Right lobe of liver (tissue), 6 donors: ENCODE measurements around the gene BRD4. TPM values are rescaled to one million over a fixed set of nuclear protein-coding genes. Genes with fewer than 3 reads are reported as not detected.

Source experiments
- ATAC-seq, 4 donors: fragments of 200-7000 bp; cut with Tn5 transposase; one replicate each; pipeline ENCODE4 v1.9.1; 2020; ENCODE audit warnings: mild to moderate bottlenecking in 4 of 4, moderate library complexity in 4 of 4
- DNase-seq, 3 donors: peaks; one replicate each; pipeline ENCODE4 v3.0.0-alpha.2; 2020
- H3K27ac ChIP-seq, 3 donors: fragments of 200-600 bp; one replicate each; pipeline ENCODE4 v1.8.0; 2022
- H3K27me3 ChIP-seq, 2 donors: fragments of 200-600 bp; one replicate each; pipeline ENCODE4 v1.8.0; 2022
- H3K36me3 ChIP-seq, 4 donors: fragments of 200-600 bp; sonication (generic) in 1 of 4; one replicate each; pipeline versions ENCODE4 v1.5.1 to v1.8.0; 2017 to 2022; ENCODE audit warnings: control low read depth in 1 of 4
- H3K4me1 ChIP-seq, 4 donors: fragments of 200-600 bp; sonication (generic) in 1 of 4; one replicate each; pipeline versions ENCODE4 v1.5.1 to v1.8.0; 2017 to 2022; ENCODE audit warnings: control low read depth in 1 of 4
- H3K4me3 ChIP-seq, 3 donors: fragments of 200-600 bp; one replicate each; pipeline ENCODE4 v1.8.0; 2022
- H3K9me3 ChIP-seq, 4 donors: fragments of 200-600 bp; sonication (generic) in 1 of 4; one replicate each; pipeline versions ENCODE4 v1.5.1 to v1.8.0; 2017 to 2022; ENCODE audit warnings: control low read depth in 1 of 4
- CTCF ChIP-seq, 4 donors: fragments of 200-600 bp in 3 of 4; fragments of 450-650 bp in 1 of 4; IDR thresholded peaks; one replicate each; pipeline versions ENCODE4 v1.5.1 to v1.8.0; 2016 to 2022; ENCODE audit warnings: antibody characterized with exemption in 4 of 4, mild to moderate bottlenecking in 2 of 4
- POLR2A ChIP-seq: fragments of 450-650 bp; IDR thresholded peaks from one replicate; pipeline ENCODE4 v1.6.1; 2017; ENCODE audit warnings: antibody characterized with exemption, mild to moderate bottlenecking
- WGBS: methylation state at CpG from one replicate; pipeline ENCODE4 v1.1.6; 2018; ENCODE audit warnings: low coverage, low lambda C conversion rate; ENCODE audit not compliant: insufficient coverage; ENCODE audit errors: missing lambda C conversion rate; 5-methylcytosine and 5-hydroxymethylcytosine counted together
- intact Hi-C, 2 donors: fragments of 100-400 bp; cut with DNase I; formaldehyde crosslinking; loops; one replicate each; pipeline versions ENCODE4 v1.11.2 to v1.14.1; 2022
- total RNA-seq, 6 experiments: library from RNA; depleted of rRNA in 2 of 6; stranded (reverse); fragments of >200 nt in 2 of 6; fragmentation: NEBNext Ultra II Directional in 3 of 6; extraction: Animal tissue kit (Norgen Biotek cat#: 25700) in 3 of 6; gene quantifications; one replicate each; pipeline versions ENCODE4 v1.1.0 to v1.2.4, GENCODE V29; 2016 to 2023
- donor health status: DM: no; HTN: yes; CAD: no.
- donor health status: DM: no; HTN: no; CAD: no.
- donor health status: DM: no; HTN: no; CAD: no.
- donor health status: DM: no; HTN: yes; CAD: no.
- donor health status: DM: no; HTN: yes; CAD: no.

Gene BRD4
- total RNA-seq, 6 experiments from 2014 or later, result 20.0 to 52.6 (median 40.6) TPM

DNA sequence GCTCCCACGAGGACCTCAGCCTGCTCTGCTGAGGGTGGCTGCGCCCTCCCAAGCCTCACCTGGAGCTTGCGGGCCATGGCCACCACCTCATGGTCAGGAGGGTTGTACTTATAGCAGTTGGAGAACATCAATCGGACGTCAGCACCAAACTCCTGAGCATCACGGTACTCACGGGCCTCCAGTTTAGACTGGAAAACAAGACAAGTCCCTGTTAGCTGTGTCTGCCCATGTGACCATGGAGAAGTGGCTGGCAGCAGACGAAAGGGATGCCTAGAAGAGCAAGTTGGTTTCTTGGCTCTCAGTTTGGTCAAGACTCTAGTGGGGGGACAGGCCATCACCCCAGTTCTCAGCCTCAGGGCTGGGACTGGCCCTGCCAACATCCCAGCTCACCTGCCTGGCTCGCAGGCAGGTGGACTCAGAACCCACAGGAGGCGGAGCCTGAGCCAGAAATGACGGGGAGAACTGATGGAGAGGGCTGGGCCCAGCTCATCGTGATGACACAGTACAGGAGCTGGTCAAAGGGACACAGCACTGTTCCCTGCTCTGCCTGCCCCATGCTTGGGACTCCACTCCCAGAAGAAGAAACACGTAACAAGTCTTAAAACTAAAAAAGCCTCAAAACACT, 68.9 kb downstream of the BRD4 start:
- Histone ChIP-seq H3K27me3 (no peaks in the 10 kb centered on the region), H3K36me3 (peaks cover 6 to 75% (median 43%) of the 10 kb centered on the region in 4 donors), H3K9me3 (no peaks in the 10 kb centered on the region), H3K4me1 (peaks cover 2 to 30% (median 16%) of the 10 kb centered on the region in 4 donors), H3K4me3 (no peak overlapping the region), H3K27ac (peak overlapping the region in 1 of 3 donors; percentile 23)
- ATAC-seq (peak in 2 of 4 donors; percentile 3 to 34), DNase-seq (peak in 1 of 3 donors; percentile 70)
- WGBS, result 45% methylated on average over 3 of the region's 13 CpGs
- TF ChIP-seq CTCF (IDR thresholded peaks at IDR 0.05), result no peak
- TF ChIP-seq POLR2A, result peak; percentile 12
- intact Hi-C loops, result loop anchor here (5.0 to 10.0 kb wide), 3 partner anchors 61 to 294 kb away; partner anchors contain the start of gene AKAP8 (in 1 of the 2)

DNA sequence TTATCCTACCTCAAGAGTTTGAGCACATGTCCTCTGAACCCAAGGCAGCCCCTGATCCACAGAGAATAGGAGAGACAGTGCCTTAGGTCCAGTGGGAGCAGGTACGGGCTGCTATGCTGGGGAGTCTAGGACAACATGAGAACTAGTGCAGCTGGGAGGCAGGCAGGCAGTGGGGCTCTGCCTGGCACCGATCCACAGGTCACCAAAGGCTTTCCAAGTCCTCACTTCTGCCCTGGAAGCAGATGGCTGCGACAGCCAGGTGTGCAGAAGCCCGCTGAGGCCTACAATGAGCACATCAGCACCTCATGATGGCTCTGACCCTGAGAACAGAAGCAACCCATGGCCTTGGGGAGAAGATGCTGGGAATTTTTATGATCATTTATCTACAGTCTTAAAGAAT, 70.3 kb downstream of the BRD4 start:
- ATAC-seq, result no peak
- no CpG with 5 or more reads among the region's 4 CpGs for WGBS
- intact Hi-C loops, result loop anchor here (5.0 to 10.0 kb wide), 3 partner anchors 63 to 295 kb away; partner anchors contain the start of gene AKAP8 (in 1 of the 2)
- TF ChIP-seq CTCF (IDR thresholded peaks at IDR 0.05) (no peak), POLR2A (no peak)
- Histone ChIP-seq H3K4me1 (peaks cover 0 to 16% (median 8%) of the 10 kb centered on the region in 4 donors), H3K27me3 (no peaks in the 10 kb centered on the region), H3K4me3 (no peak overlapping the region), H3K27ac (no peak overlapping the region), H3K36me3 (peaks cover 6 to 85% (median 48%) of the 10 kb centered on the region in 4 donors), H3K9me3 (no peaks in the 10 kb centered on the region)
- no peak for DNase-seq

DNA sequence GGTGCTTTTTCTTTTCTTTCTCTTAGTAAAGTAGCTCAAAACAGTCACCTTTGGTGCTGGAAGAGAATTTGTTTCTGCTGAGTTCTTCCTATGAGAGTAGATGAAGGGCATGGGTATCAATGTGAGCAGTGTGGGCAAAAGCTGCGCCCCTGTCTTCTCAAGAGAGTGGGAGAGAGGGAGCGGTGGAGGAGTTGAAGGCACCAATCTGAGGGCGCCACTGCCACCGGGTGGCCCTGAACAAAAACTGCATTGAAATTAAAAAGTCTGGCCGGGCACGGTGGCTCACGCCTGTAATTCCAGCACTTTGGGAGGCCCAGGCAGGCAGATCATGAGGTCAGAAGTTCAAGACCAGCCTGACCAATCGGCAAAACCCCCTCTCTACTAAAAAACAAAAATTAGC, 71.4 kb downstream of the BRD4 start:
- no peak for DNase-seq

GRCh38 chr19:15259907-15260306, 72.4 kb downstream of the BRD4 start:
- Histone ChIP-seq H3K36me3 (peaks cover 13 to 94% (median 55%) of the 10 kb centered on the region in 4 donors), H3K9me3 (no peaks in the 10 kb centered on the region), H3K27ac (no peak overlapping the region), H3K4me3 (no peak overlapping the region), H3K27me3 (no peaks in the 10 kb centered on the region), H3K4me1 (no peaks in the 10 kb centered on the region)
- ATAC-seq, result no peak
- intact Hi-C loops, result loop anchor here (5.0 to 10.0 kb wide), 3 partner anchors 65 to 297 kb away; partner anchors contain the start of gene AKAP8 (in 1 of the 2)
- DNase-seq, result no peak
- 92% methylated on average over 2 of the region's 5 CpGs for WGBS
- TF ChIP-seq POLR2A (no peak), CTCF (IDR thresholded peaks at IDR 0.05) (no peak)

More for the DNA sequence above, 71.4 kb downstream of the BRD4 start:
- Histone ChIP-seq H3K4me3 (no peak overlapping the region), H3K9me3 (no peaks in the 10 kb centered on the region), H3K4me1 (peaks cover 0 to 7% (median 3%) of the 10 kb centered on the region in 4 donors), H3K27ac (no peak overlapping the region), H3K27me3 (no peaks in the 10 kb centered on the region), H3K36me3 (peaks cover 11 to 90% (median 48%) of the 10 kb centered on the region in 4 donors)
- peak in 1 of 4 donors; percentile 19 for TF ChIP-seq CTCF (IDR thresholded peaks at IDR 0.05)
- no peak for TF ChIP-seq POLR2A
- 73% methylated on average over 6 of the region's 8 CpGs for WGBS
- intact Hi-C loops, result loop anchor here (5.0 to 10.0 kb wide), 3 partner anchors 64 to 296 kb away; partner anchors contain the start of gene AKAP8 (in 1 of the 2)
- ATAC-seq, result no peak
